Measurements from ENCODE around the gene RRAS. TPM values are rescaled to one million over a fixed set of nuclear protein-coding genes. Genes with fewer than 3 reads are reported as not detected.

The RRAS gene
- total and polyA plus RNA-seq, 3 donors from 2014 or later, result 39.3 to 69.2 (median 41.5) TPM

GRCh38 chr19:49684983-49685553 is 45.1 kb upstream of the RRAS start:
- H3K27ac ChIP-seq, result peak overlapping the region; percentile 50
- no peaks in the 10 kb centered on the region for H3K9me3 ChIP-seq
- intact Hi-C loops (cut with DNase I; ENCODE audit: low total_unique reads), result no loop called here
- H3K27me3 ChIP-seq, result no peaks in the 10 kb centered on the region
- no peaks in the 10 kb centered on the region for H3K36me3 ChIP-seq (ENCODE audit: low read depth, missing control alignments)
- no peak for TF ChIP-seq POLR2A (IDR thresholded peaks at IDR 0.05)
- peak in 1 of 3 experiments; percentile 8 for TF ChIP-seq CTCF (IDR thresholded peaks at IDR 0.05)
- no peak overlapping the region for H3K4me3 ChIP-seq
- no peak for DNase-seq
- WGBS, 2 donors, result 64 to 91% methylated on average over 8 to 13 of the region's 13 CpGs
- peaks cover 32% of the 10 kb centered on the region for H3K4me1 ChIP-seq

- H3K4me3 ChIP-seq, result no peak overlapping the region
- intact Hi-C loops (cut with DNase I; ENCODE audit: low total_unique reads), result no loop called here
- WGBS, 2 donors, result 82 to 83% methylated on average over 14 to 31 of the region's 35 CpGs
- H3K36me3 ChIP-seq (ENCODE audit: low read depth, missing control alignments), result no peaks in the 10 kb centered on the region
- no peaks in the 10 kb centered on the region for H3K9me3 ChIP-seq
- TF ChIP-seq CTCF (IDR thresholded peaks at IDR 0.05), result no peak
- TF ChIP-seq POLR2A (IDR thresholded peaks at IDR 0.05), result no peak
- peak overlapping the region; percentile 50 for H3K27ac ChIP-seq
- H3K27me3 ChIP-seq, result no peaks in the 10 kb centered on the region
- DNase-seq, result no peak
- peaks cover 35% of the 10 kb centered on the region for H3K4me1 ChIP-seq
Measured at GRCh38 chr19:49684251-49684982, 44.5 kb upstream of the RRAS start.

- Histone ChIP-seq H3K4me3 (no peak overlapping the region), H3K27ac (peak overlapping the region; percentile 50), H3K4me1 (peaks cover 39% of the 10 kb centered on the region), H3K9me3 (no peaks in the 10 kb centered on the region), H3K27me3 (no peaks in the 10 kb centered on the region), H3K36me3 (ENCODE audit: low read depth, missing control alignments) (no peaks in the 10 kb centered on the region)
- intact Hi-C loops (cut with DNase I; ENCODE audit: low total_unique reads), result no loop called here
- WGBS, 2 donors, result 92 to 94% methylated on average over 18 of the region's 18 CpGs
- no peak for DNase-seq
- TF ChIP-seq CTCF (IDR thresholded peaks at IDR 0.05), result no peak
- TF ChIP-seq POLR2A (IDR thresholded peaks at IDR 0.05), result no peak
Measured at GRCh38 chr19:49683814-49684250, 43.9 kb upstream of the RRAS start.

- Histone ChIP-seq H3K27me3 (no peaks in the 10 kb centered on the region), H3K36me3 (ENCODE audit: low read depth, missing control alignments) (no peaks in the 10 kb centered on the region), H3K27ac (peak overlapping the region in 1 of 2 donors; percentile 31), H3K4me1 (peaks cover 47% of the 10 kb centered on the region), H3K9me3 (no peaks in the 10 kb centered on the region), H3K4me3 (no peak overlapping the region)
- no peak for DNase-seq
- TF ChIP-seq CTCF (IDR thresholded peaks at IDR 0.05), result no peak
- TF ChIP-seq POLR2A (IDR thresholded peaks at IDR 0.05), result no peak
- intact Hi-C loops (cut with DNase I; ENCODE audit: low total_unique reads), result no loop called here
- 84 to 88% methylated on average over 8 of the region's 8 CpGs for WGBS, 2 donors
Measured at GRCh38 chr19:49682274-49682673, 42.3 kb upstream of the RRAS start.
